DND-41 (cell line): ENCODE results near the gene AASS.
"Not testable (repeated sequence)": the region's sequence is repeated elsewhere in the genome, so short reads cannot be mapped to it uniquely, and the experiment has no call there.

Source experiments
- ATAC-seq: fragments of 200-7000 bp; cut with Tn5 transposase; 3 replicates; pipeline ENCODE4 v1.9.1; 2021; ENCODE audit warnings: low read depth; ENCODE audit not compliant: insufficient read depth
- DNase-seq: peaks from one replicate; pipeline ENCODE4 v3.0.0-alpha.2; 2020
- H2AFZ ChIP-seq: 2 replicates; pipeline ENCODE4 v1.6.0; 2012; ENCODE audit warnings: low read depth, low read length
- H3K27ac ChIP-seq: 2 replicates; pipeline ENCODE4 v1.5.1; 2012; ENCODE audit warnings: low read length, inconsistent platforms
- H3K27me3 ChIP-seq: fragments of 200-600 bp; sonication (generic); 2 replicates; pipeline ENCODE4 v1.6.0; 2012; ENCODE audit warnings: low read length, mild to moderate bottlenecking, inconsistent platforms; ENCODE audit not compliant: insufficient read depth, poor library complexity
- H3K36me3 ChIP-seq: 2 replicates; pipeline ENCODE4 v1.5.1; 2012; ENCODE audit warnings: low read length, inconsistent platforms; ENCODE audit not compliant: insufficient read depth
- H3K4me1 ChIP-seq: 2 replicates; pipeline ENCODE4 v1.5.1; 2012; ENCODE audit warnings: mild to moderate bottlenecking, low read length; ENCODE audit not compliant: insufficient read depth
- H3K4me2 ChIP-seq: 2 replicates; pipeline ENCODE4 v1.6.0; 2012; ENCODE audit warnings: mild to moderate bottlenecking, moderate library complexity, low read length, inconsistent platforms; ENCODE audit not compliant: insufficient read depth
- H3K4me3 ChIP-seq, 2 experiments: fragments of 200-600 bp in 1 of 2; shearing (Covaris generic) in 1 of 2; 2 replicates each; pipeline ENCODE4 v1.5.1; 2012 to 2016; ENCODE audit warnings: inconsistent platforms in 2 of 2, low read length in 2 of 2, mild to moderate bottlenecking in 2 of 2, low read depth in 1 of 2, moderate library complexity in 1 of 2
- H3K79me2 ChIP-seq: 2 replicates; pipeline ENCODE4 v1.6.0; 2012; ENCODE audit warnings: low read length, inconsistent platforms; ENCODE audit not compliant: insufficient read depth
- H3K9ac ChIP-seq: 2 replicates; pipeline ENCODE4 v1.6.0; 2012; ENCODE audit warnings: low read depth, mild to moderate bottlenecking, inconsistent platforms, low read length, moderate library complexity
- H3K9me3 ChIP-seq: 2 replicates; pipeline ENCODE4 v1.5.1; 2012; ENCODE audit warnings: low read length, moderate library complexity, mild to moderate bottlenecking, inconsistent platforms; ENCODE audit not compliant: insufficient read depth, severe bottlenecking
- H4K20me1 ChIP-seq: 2 replicates; pipeline ENCODE4 v1.6.0; 2012; ENCODE audit warnings: low read length; ENCODE audit not compliant: insufficient read depth
- EZH2 ChIP-seq: IDR thresholded peaks from 3 replicates; pipeline ENCODE4 v1.6.1; 2012; ENCODE audit warnings: borderline replicate concordance, low read depth, mild to moderate bottlenecking, moderate library complexity, low read length, inconsistent platforms; ENCODE audit not compliant: severe bottlenecking
- TF ChIP-seq, protein P1 (sequence below): IDR thresholded peaks from 2 replicates; pipeline ENCODE4 v1.5.1; 2012; ENCODE audit warnings: borderline replicate concordance, low read length, moderate library complexity, mild to moderate bottlenecking; ENCODE audit not compliant: poor library complexity, severe bottlenecking; ENCODE audit errors: extremely low read depth

AASS gene

DNA sequence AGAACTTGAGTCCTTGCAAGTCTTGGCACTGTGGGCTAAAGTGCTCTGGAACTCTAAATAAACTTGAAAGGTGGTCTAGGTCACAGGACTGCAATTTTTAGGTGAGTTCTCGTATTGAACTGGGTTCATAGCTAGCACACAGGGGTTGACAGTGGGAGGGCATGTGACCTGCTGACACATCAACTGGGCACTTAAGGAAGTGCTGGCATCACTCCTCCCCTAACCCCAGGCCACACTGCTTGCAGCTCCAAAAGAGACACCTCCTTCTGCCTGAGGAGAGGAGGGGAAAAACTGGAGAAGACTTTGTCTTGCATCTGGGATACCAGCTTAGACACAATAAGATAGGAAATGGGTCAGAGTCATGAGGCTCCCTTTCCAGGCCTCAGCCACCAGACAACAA is 38.0 kb upstream of the AASS start:
- H3K9me3 ChIP-seq, result no peaks in the 10 kb centered on the region
- DNase-seq, result no peak

DNA sequence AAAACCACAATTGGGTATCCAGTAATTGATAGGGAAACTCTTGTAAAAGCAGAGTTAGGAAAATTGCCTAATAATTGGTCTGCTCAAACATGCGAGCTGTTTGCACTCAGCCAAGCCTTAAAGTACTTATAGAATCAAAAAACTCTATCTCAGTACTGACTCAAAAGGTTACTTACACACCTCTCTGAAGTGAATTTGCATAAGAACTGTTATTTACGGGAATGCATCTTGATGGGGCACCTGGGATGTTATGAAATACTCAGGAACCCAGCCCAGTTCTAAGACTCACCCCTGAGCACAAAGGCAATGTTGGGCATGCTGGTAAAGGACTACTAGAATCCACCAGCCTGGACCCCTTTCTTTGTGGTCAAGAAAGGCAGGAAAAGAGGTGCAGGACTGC is 28.1 kb upstream of the AASS start:
- not testable (repeated sequence) for H3K9ac ChIP-seq, H3K36me3 ChIP-seq, H3K4me3 ChIP-seq, H3K27me3 ChIP-seq, ATAC-seq, H3K4me1 ChIP-seq, H3K27ac ChIP-seq, H3K4me2 ChIP-seq, H2AFZ ChIP-seq, H3K79me2 ChIP-seq, H3K9me3 ChIP-seq, H4K20me1 ChIP-seq, DNase-seq

More for the DNA sequence above, 38.0 kb upstream of the AASS start:
- Histone ChIP-seq H2AFZ (no peak overlapping the region), H3K4me1 (no peaks in the 10 kb centered on the region), H3K9ac (no peak overlapping the region), H4K20me1 (no peaks in the 10 kb centered on the region), H3K79me2 (no peaks in the 10 kb centered on the region), H3K27ac (no peak overlapping the region), H3K4me3 (no peak overlapping the region), H3K36me3 (no peaks in the 10 kb centered on the region), H3K4me2 (no peak overlapping the region), H3K27me3 (no peaks in the 10 kb centered on the region)
- no peak for ATAC-seq
- TF ChIP-seq, protein P1, sequence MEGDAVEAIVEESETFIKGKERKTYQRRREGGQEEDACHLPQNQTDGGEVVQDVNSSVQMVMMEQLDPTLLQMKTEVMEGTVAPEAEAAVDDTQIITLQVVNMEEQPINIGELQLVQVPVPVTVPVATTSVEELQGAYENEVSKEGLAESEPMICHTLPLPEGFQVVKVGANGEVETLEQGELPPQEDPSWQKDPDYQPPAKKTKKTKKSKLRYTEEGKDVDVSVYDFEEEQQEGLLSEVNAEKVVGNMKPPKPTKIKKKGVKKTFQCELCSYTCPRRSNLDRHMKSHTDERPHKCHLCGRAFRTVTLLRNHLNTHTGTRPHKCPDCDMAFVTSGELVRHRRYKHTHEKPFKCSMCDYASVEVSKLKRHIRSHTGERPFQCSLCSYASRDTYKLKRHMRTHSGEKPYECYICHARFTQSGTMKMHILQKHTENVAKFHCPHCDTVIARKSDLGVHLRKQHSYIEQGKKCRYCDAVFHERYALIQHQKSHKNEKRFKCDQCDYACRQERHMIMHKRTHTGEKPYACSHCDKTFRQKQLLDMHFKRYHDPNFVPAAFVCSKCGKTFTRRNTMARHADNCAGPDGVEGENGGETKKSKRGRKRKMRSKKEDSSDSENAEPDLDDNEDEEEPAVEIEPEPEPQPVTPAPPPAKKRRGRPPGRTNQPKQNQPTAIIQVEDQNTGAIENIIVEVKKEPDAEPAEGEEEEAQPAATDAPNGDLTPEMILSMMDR, result no peak
- TF ChIP-seq EZH2, result no peak

DNA sequence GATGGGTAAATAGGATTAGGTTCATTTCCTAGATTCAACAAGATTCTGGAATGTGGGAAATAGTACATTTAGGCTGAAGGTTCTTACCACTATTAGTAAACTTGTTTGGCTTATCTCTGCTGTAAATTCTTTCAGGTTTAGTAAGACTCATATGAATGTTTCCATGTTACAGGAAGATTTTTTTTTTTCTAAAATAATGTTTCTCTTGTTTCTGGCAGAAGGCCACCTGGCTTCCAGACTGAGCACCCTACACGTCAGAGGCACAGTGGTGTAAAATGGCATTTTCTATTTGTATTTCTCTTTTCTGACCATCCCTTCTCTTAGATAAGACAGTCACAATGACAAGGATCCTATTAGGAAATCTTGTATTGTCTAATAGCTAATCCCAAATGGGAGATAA is 22.7 kb upstream of the AASS start:
- no peak overlapping the region for H2AFZ ChIP-seq
- H3K27me3 ChIP-seq, result peaks cover 2% of the 10 kb centered on the region
- H3K9ac ChIP-seq, result no peak overlapping the region
- no peak overlapping the region for H3K4me2 ChIP-seq
- H3K27ac ChIP-seq, result no peak overlapping the region
- H4K20me1 ChIP-seq, result no peaks in the 10 kb centered on the region
- no peaks in the 10 kb centered on the region for H3K4me1 ChIP-seq
- no peak for DNase-seq
- H3K36me3 ChIP-seq, result no peaks in the 10 kb centered on the region
- H3K4me3 ChIP-seq, result no peak overlapping the region
- no peaks in the 10 kb centered on the region for H3K79me2 ChIP-seq
- TF ChIP-seq, protein P1, result no peak
- TF ChIP-seq EZH2, result no peak
- ATAC-seq, result no peak
- H3K9me3 ChIP-seq, result no peaks in the 10 kb centered on the region

DNA sequence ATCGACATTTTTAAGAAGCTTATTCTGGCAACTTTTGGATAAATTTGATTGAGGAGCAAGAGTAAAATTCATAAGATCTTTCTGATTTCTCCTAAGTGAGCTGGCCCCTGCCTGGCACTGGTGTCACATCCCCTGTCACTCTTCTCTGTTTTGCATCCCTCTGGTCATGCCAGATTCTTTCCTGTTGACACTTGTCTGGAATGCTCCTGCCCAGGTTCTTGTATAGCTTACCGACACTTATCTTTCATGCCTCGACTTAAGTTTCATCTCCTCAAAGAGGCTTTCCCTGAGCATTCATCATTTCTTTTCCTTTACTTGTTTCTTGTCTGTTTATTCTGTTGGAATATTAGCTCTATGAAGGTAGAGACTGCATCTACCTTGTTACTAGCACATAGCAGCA is 22.2 kb upstream of the AASS start:
- Histone ChIP-seq H3K4me3 (no peak overlapping the region), H3K27ac (no peak overlapping the region), H3K4me1 (no peaks in the 10 kb centered on the region), H2AFZ (no peak overlapping the region), H3K9ac (no peak overlapping the region), H4K20me1 (no peaks in the 10 kb centered on the region), H3K4me2 (no peak overlapping the region), H3K36me3 (no peaks in the 10 kb centered on the region), H3K9me3 (no peaks in the 10 kb centered on the region), H3K79me2 (no peaks in the 10 kb centered on the region), H3K27me3 (peaks cover 2% of the 10 kb centered on the region)
- ATAC-seq, result no peak
- TF ChIP-seq EZH2, result no peak
- TF ChIP-seq, protein P1, result no peak
- DNase-seq, result no peak
